HG03060 (cell line): ENCODE data around the gene PTCHD4.
"Not testable (repeated sequence)": the region's sequence is repeated elsewhere in the genome, so short reads cannot be mapped to it uniquely, and the experiment has no call there.

Experiments
- ATAC-seq: cut with Tn5 transposase; IDR thresholded peaks from one replicate; pipeline ENCODE4 v1.9.1; 2021; ENCODE audit warnings: low read depth, moderate number of reproducible peaks; ENCODE audit not compliant: unreplicated experiment

PTCHD4 gene

GRCh38 chr6:48111143-48111506, at the start of gene PTCHD4:
Gene PTCHD4 (minus strand): TSS chr6:48111197. CDS start chr6:48068957, 42,240 bp downstream.
- ATAC-seq: no peak

- no peak for ATAC-seq
Measured at GRCh38 chr6:48151142-48151541, 40.1 kb upstream of the PTCHD4 start.

- ATAC-seq: no peak
Measured at GRCh38 chr6:48150701-48151100, 39.7 kb upstream of the PTCHD4 start.

- ATAC-seq: no peak
Measured at GRCh38 chr6:48147051-48147450, 36.1 kb upstream of the PTCHD4 start.

- no peak for ATAC-seq
Measured at GRCh38 chr6:48144021-48144420, 33.0 kb upstream of the PTCHD4 start.

GRCh38 chr6:48141975-48142374, 31.0 kb upstream of the PTCHD4 start:
- ATAC-seq: no peak

- no peak for ATAC-seq
Measured at GRCh38 chr6:48139818-48140614, 29.0 kb upstream of the PTCHD4 start.

- ATAC-seq: no peak
Measured at GRCh38 chr6:48136856-48137255, 25.9 kb upstream of the PTCHD4 start.

GRCh38 chr6:48135323-48136084, 24.5 kb upstream of the PTCHD4 start:
- no peak for ATAC-seq

GRCh38 chr6:48134246-48134645, 23.2 kb upstream of the PTCHD4 start:
- no peak for ATAC-seq

GRCh38 chr6:48123601-48124000, 12.6 kb upstream of the PTCHD4 start:
- no peak for ATAC-seq

- ATAC-seq: not testable (repeated sequence)
Measured at GRCh38 chr6:48121983-48122749, 11.2 kb upstream of the PTCHD4 start.

- no peak for ATAC-seq
Measured at GRCh38 chr6:48116699-48117645, 6.0 kb upstream of the PTCHD4 start.

GRCh38 chr6:48113130-48113529, 2.1 kb upstream of the PTCHD4 start:
- no peak for ATAC-seq

- ATAC-seq: no peak
Measured at GRCh38 chr6:48111575-48111974, 578 bp upstream of the PTCHD4 start.

GRCh38 chr6:48110436-48111142, 408 bp downstream of the PTCHD4 start:
- no peak for ATAC-seq

- no peak for ATAC-seq
Measured at GRCh38 chr6:48109944-48110343, 1.1 kb downstream of the PTCHD4 start.

GRCh38 chr6:48102476-48103195, 8.4 kb downstream of the PTCHD4 start:
- ATAC-seq: not testable (repeated sequence)

- ATAC-seq: peak; percentile 99
Measured at GRCh38 chr6:48101290-48101689, 9.7 kb downstream of the PTCHD4 start.
